MM.1S (cell line): Measurements from ENCODE around the gene GOLGA3.
"Not testable (repeated sequence)": the region's sequence is repeated elsewhere in the genome, so short reads cannot be mapped to it uniquely, and the experiment has no call there.

Experiments used
- EZH2phosphoT487 ChIP-seq: fragments of 300-600 bp; sonication (generic); IDR thresholded peaks from 2 replicates; pipeline ENCODE4 v1.6.1; 2018; ENCODE audit warnings: antibody characterized with exemption, low read length
- TF ChIP-seq, protein P1 (sequence below): fragments of 300-600 bp; sonication (generic); IDR thresholded peaks from 2 replicates; pipeline ENCODE4 v1.5.1; 2016; ENCODE audit warnings: antibody characterized with exemption, low read length, mixed read lengths

DNA sequence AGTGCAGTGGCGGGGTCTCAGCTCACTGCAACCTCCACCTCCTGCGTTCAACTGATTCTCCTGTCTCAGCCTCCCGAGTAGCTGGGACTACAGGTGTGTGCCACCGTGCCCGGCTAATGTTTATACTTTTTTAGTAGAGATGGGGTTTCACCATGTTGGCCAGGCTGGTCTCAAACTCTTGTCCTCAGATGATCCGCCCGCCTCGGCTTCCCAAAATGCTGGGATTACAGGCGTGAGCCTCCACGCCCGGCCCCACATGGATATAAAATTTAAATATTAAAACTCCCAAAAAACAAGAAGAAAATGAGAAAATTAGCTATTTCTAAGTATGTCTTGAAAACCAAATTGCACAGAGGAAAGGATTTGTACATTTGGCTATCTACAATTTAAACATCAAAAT, 16.0 kb upstream of the GOLGA3 start:
- TF ChIP-seq, protein P1, sequence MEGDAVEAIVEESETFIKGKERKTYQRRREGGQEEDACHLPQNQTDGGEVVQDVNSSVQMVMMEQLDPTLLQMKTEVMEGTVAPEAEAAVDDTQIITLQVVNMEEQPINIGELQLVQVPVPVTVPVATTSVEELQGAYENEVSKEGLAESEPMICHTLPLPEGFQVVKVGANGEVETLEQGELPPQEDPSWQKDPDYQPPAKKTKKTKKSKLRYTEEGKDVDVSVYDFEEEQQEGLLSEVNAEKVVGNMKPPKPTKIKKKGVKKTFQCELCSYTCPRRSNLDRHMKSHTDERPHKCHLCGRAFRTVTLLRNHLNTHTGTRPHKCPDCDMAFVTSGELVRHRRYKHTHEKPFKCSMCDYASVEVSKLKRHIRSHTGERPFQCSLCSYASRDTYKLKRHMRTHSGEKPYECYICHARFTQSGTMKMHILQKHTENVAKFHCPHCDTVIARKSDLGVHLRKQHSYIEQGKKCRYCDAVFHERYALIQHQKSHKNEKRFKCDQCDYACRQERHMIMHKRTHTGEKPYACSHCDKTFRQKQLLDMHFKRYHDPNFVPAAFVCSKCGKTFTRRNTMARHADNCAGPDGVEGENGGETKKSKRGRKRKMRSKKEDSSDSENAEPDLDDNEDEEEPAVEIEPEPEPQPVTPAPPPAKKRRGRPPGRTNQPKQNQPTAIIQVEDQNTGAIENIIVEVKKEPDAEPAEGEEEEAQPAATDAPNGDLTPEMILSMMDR: not testable (repeated sequence)
- TF ChIP-seq EZH2phosphoT487: not testable (repeated sequence)
